Heart right ventricle (tissue), 16 donors: ENCODE data around the gene A1BG. TPM values are rescaled to one million over a fixed set of nuclear protein-coding genes. Genes with fewer than 3 reads are reported as not detected.
"Not testable (repeated sequence)": the region's sequence is repeated elsewhere in the genome, so short reads cannot be mapped to it uniquely, and the experiment has no call there.

Experiments
- ATAC-seq, 8 donors: fragments of 200-7000 bp; cut with Tn5 transposase; one replicate each; pipeline ENCODE4 v1.9.1; 2020; ENCODE audit warnings: mild to moderate bottlenecking in 8 of 8, moderate library complexity in 8 of 8, moderate number of reproducible peaks in 1 of 8
- DNase-seq, 2 donors: peaks; one replicate each; pipeline ENCODE4 v3.0.0-alpha.2; 2020
- H3K27ac ChIP-seq, 10 donors: fragments of 200-600 bp; sonication (generic) in 2 of 10; one replicate each; pipeline versions ENCODE4 v1.5.0 to v1.8.0; 2020 to 2022; ENCODE audit warnings: mild to moderate bottlenecking in 3 of 10
- H3K27me3 ChIP-seq, 7 donors: fragments of 200-600 bp; one replicate each; pipeline ENCODE4 v1.8.0; 2021 to 2022; ENCODE audit warnings: mild to moderate bottlenecking in 2 of 7
- H3K36me3 ChIP-seq, 9 donors: fragments of 200-600 bp; sonication (generic) in 1 of 9; one replicate each; pipeline versions ENCODE4 v1.5.0 to v1.8.0; 2020 to 2022; ENCODE audit warnings: mild to moderate bottlenecking in 2 of 9
- H3K4me1 ChIP-seq, 9 donors: fragments of 200-600 bp; sonication (generic) in 1 of 9; one replicate each; pipeline versions ENCODE4 v1.5.0 to v1.8.0; 2020 to 2022; ENCODE audit warnings: mild to moderate bottlenecking in 4 of 9
- H3K4me3 ChIP-seq, 10 donors: fragments of 200-600 bp; sonication (generic) in 2 of 10; one replicate each; pipeline versions ENCODE4 v1.5.0 to v1.8.0; 2020 to 2022; ENCODE audit warnings: mild to moderate bottlenecking in 7 of 10, moderate library complexity in 2 of 10
- H3K9me3 ChIP-seq, 11 donors: fragments of 200-600 bp in 10 of 11; sonication (generic) in 2 of 11; one replicate each; pipeline versions ENCODE4 v1.5.0 to v1.8.0; 2013 to 2022; ENCODE audit warnings: mild to moderate bottlenecking in 2 of 11, control low read depth in 1 of 11, moderate library complexity in 1 of 11
- WGBS, 2 donors: extraction: QIAGEN DNeasy Blood & Tissue Kit; methylation state at CpG; one replicate each; pipeline ENCODE4 v1.1.7; 2013; ENCODE audit warnings: inconsistent platforms in 1 of 2; 5-methylcytosine and 5-hydroxymethylcytosine counted together
- intact Hi-C, 10 donors: fragments of 100-400 bp; cut with DNase I; formaldehyde crosslinking; loops; one replicate each; pipeline versions ENCODE4 v1.11.1 to v1.14.2; 2022
- polyA plus RNA-seq, 2 donors: library from polyadenylated mRNA; stranded (reverse); fragments of 200-250 nt; gene quantifications; one replicate each; pipeline ENCODE4 v1.2.3, GENCODE V29; 2013
- total RNA-seq, 10 donors: library from RNA; stranded (reverse); fragmentation: NEBNext Ultra II Directional in 3 of 10; extraction: Animal tissue kit (Norgen Biotek cat#: 25700) in 3 of 10; gene quantifications; one replicate each; pipeline versions ENCODE4 v1.2.1 to v1.2.4, GENCODE V29; 2021 to 2023
- TF ChIP-seq, protein P1 (sequence below), 9 donors: fragments of 200-600 bp; sonication (generic) in 2 of 9; IDR thresholded peaks; one replicate each; pipeline versions ENCODE4 v1.5.0 to v1.8.0; 2021 to 2022; ENCODE audit warnings: antibody characterized with exemption in 9 of 9, mild to moderate bottlenecking in 5 of 9, moderate library complexity in 1 of 9
- donor health status: Arrhythmogenic right ventricular cardiomyopathy.
- donor health status: ischemic (EF 13 %, LVEDD 7.1; RV severe dilation, severe dysfunction).
- donor health status: healthy with polysubstance abuse.
- donor health status: DM: no; HTN: yes; CAD: no.
- donor health status: DM: no; HTN: no; CAD: no.
- donor health status: ischemic (EF 25% LVEDD 6.9; RV normal size, moderate dysfunction).
- donor health status: ischemic (EF 25% LVEDD 5.7; RV mildly dilated, moderate dysfunction).
- donor health status: healthy.
- donor health status: DM: yes; HTN: yes; CAD: no.
- donor health status: Ischemic cardiomyopathy.
- donor health status: ischemic (EF 35%, LVEDD 5.7; RV mildly dilated, moderate dysfunction).
- donor health status: nonischemic (EF 11% LVEDD 7.7; RV severe dilation, severe dysfunction).
- donor health status: DM: yes; HTN: yes; CAD: no.
- donor health status: PGD.
- donor health status: ischemic (EF 29% LVEDD 5.4; RV normal size, mild dysfunction).
- donor health status: nonischemic (EF 23%, LVEDD 6.1; RV moderate dilation, normal function).

The A1BG gene
- total and polyA plus RNA-seq, 12 donors: 0.80 to 9.6 (median 2.6) TPM

DNA sequence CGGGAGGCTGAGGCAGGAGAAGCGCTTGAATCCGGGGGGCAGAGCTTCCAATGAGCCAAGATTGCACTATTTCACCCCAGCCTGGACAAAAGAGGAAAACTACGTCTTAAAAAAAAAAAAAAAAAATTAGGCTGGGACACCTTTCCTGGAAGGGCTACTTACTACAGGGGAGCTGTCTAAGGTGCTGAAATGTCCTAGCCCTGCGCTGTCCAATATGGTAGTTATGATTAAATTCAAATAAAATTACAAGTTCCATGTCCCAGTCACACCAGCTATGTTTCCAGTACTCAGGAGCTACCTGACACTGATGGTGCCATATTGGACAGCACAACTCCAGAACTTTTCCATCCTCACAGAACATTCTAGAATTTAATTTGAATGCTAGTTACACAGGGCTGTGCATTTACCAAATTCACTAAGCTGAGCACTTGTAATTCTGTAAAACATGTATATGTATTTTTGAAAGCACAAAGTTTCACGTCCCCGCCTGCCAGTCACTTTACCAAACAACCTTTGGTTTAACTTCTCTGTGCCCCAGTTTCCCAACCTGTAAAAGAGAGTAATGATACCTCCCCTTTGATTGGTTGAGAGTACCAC, 35.7 kb downstream of the A1BG start:
- DNase-seq (no peak), ATAC-seq (peak in 1 of 8 donors; percentile 31)
- Histone ChIP-seq H3K4me1 (no peaks in the 10 kb centered on the region), H3K27me3 (no peaks in the 10 kb centered on the region), H3K27ac (no peak overlapping the region), H3K4me3 (no peak overlapping the region), H3K9me3 (no peaks in the 10 kb centered on the region), H3K36me3 (peaks cover 0 to 65% (median 28%) of the 10 kb centered on the region in 9 donors)
- TF ChIP-seq, protein P1, sequence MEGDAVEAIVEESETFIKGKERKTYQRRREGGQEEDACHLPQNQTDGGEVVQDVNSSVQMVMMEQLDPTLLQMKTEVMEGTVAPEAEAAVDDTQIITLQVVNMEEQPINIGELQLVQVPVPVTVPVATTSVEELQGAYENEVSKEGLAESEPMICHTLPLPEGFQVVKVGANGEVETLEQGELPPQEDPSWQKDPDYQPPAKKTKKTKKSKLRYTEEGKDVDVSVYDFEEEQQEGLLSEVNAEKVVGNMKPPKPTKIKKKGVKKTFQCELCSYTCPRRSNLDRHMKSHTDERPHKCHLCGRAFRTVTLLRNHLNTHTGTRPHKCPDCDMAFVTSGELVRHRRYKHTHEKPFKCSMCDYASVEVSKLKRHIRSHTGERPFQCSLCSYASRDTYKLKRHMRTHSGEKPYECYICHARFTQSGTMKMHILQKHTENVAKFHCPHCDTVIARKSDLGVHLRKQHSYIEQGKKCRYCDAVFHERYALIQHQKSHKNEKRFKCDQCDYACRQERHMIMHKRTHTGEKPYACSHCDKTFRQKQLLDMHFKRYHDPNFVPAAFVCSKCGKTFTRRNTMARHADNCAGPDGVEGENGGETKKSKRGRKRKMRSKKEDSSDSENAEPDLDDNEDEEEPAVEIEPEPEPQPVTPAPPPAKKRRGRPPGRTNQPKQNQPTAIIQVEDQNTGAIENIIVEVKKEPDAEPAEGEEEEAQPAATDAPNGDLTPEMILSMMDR (IDR thresholded peaks at IDR 0.05): no peak
- intact Hi-C loops: loop anchor here in 1 of 10 donors (10.0 kb wide), 1 partner anchor 133 kb away; the partner anchor contains the start of gene ZNF274
- 56% methylated on average over 7 of the region's 7 CpGs for WGBS, 2 donors

DNA sequence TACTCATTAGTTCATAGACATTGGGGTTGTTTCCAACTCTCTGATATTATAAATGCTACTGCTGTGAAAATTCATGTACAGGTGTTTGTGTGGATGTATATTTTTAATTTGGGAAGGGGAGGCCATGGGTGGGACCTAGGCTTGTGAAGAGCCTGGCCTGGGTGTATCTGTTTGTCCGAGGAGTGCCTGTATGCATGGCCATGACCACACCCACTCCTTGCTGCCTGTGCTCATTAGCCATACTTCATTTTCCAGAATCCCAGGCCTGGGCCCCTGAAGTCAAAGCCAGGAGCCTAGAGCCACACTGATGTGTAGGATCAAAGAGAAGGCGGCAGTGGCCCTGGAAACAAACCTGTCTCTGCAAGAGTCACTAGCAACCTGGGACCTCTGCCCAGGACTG, 37.7 kb downstream of the A1BG start:
- DNase-seq: no peak
- 94 to 100% methylated on average over 2 of the region's 2 CpGs for WGBS, 2 donors
- Histone ChIP-seq H3K4me1 (peaks cover 0 to 6% (median 0%) of the 10 kb centered on the region in 9 donors), H3K4me3 (no peak overlapping the region), H3K36me3 (peaks cover 0 to 69% (median 37%) of the 10 kb centered on the region in 9 donors), H3K27ac (no peak overlapping the region), H3K9me3 (no peaks in the 10 kb centered on the region), H3K27me3 (no peaks in the 10 kb centered on the region)
- intact Hi-C loops: loop anchor here in 1 of 10 donors (10.0 kb wide), 1 partner anchor 131 kb away; the partner anchor contains the start of gene ZNF274
- TF ChIP-seq, protein P1 (IDR thresholded peaks at IDR 0.05): no peak
- ATAC-seq: no peak

DNA sequence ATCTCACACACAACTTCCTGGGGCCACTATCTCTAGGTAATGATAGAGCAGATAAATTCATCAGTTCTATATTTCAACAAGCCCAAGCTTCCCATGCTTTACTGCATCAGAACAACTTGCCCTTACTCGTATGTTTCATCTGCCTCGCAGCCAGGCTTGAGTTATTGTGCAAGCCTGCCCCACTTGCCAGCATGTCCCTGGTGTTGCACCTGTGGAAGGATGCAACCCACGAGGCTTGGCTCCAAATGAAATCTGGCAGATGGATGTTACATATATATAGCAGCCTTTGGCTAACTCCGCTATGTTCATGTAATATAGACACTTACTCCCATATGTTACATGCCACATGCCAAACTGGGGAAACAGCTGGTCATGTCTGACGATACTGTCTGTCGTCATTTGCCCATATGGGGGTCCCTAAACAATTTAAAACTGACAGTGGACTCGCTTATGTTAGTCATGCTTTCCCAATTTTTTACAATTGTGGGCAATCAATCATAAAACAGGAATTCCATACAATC, 41.9 kb downstream of the A1BG start:
- peaks cover 0 to 92% (median 53%) of the 10 kb centered on the region in 9 donors for H3K36me3 ChIP-seq
- no peak overlapping the region for H3K27ac ChIP-seq
- no peak overlapping the region for H3K4me3 ChIP-seq
- peaks cover 0 to 20% (median 7%) of the 10 kb centered on the region in 9 donors for H3K4me1 ChIP-seq
- H3K9me3 ChIP-seq: peaks cover 0 to 7% (median 0%) of the 10 kb centered on the region in 11 donors
- intact Hi-C loops: loop anchor here in 1 of 10 donors (10.0 kb wide), 1 partner anchor 127 kb away; the partner anchor contains the start of gene ZNF274
- DNase-seq (no peak), ATAC-seq (no peak)
- TF ChIP-seq, protein P1 (IDR thresholded peaks at IDR 0.05): no peak
- WGBS, 2 donors: 90 to 91% methylated on average over 7 of the region's 7 CpGs
- H3K27me3 ChIP-seq: no peaks in the 10 kb centered on the region

DNA sequence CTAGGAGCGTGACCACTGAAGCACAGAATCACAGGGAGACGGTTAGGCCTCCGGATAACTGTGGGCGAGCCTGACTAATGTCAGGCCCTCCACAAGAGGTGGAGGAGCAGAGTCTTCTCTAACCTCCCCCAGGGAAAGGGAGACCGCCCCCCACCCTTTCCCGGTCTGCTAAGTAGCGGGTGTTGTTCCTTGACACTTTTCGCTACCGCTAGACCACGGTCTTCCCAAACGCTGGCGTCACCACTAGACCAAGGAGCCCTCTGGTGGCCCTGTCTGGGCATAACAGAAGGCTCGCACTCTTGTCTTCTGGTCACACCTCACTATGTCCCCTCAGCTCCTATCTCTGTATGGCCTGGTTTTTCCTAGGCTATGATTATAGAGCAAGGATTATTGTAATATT, 42.6 kb downstream of the A1BG start:
- Histone ChIP-seq H3K36me3 (peaks cover 0 to 89% (median 53%) of the 10 kb centered on the region in 9 donors), H3K4me1 (peaks cover 3 to 27% (median 14%) of the 10 kb centered on the region in 9 donors)
- not testable (repeated sequence) for H3K27me3 ChIP-seq, H3K9me3 ChIP-seq, H3K4me3 ChIP-seq, H3K27ac ChIP-seq
- TF ChIP-seq, protein P1 (IDR thresholded peaks at IDR 0.05): peak; percentile 22 to 71 (median 62)
- ATAC-seq: peak in 4 of 8 donors; percentile 41 to 61 (median 53)
- DNase-seq: peak; percentile 41 to 51
- intact Hi-C loops: loop anchor here in 1 of 10 donors (10.0 kb wide), 1 partner anchor 126 kb away; the partner anchor contains the start of gene ZNF274
- 39 to 48% methylated on average over 12 to 13 of the region's 13 CpGs for WGBS, 2 donors
